HEK293T (cell line): ENCODE measurements around the gene ADAMTS7.

Source experiments
- BHLHE40 ChIP-seq: fragments of 450-650 bp; IDR thresholded peaks from 2 replicates; pipeline ENCODE4 v1.6.1; 2016; ENCODE audit warnings: mild to moderate bottlenecking, moderate library complexity, borderline replicate concordance
- FOXA1 ChIP-seq: fragments of 450-650 bp; IDR thresholded peaks from 2 replicates; pipeline ENCODE4 v1.6.1; 2016; ENCODE audit warnings: mild to moderate bottlenecking
- TARDBP ChIP-seq: fragments of 450-650 bp; IDR thresholded peaks from 2 replicates; pipeline ENCODE4 v1.6.1; 2016

GRCh38 chr15:78737187-78737820, 74.0 kb downstream of the ADAMTS7 start:
- TF ChIP-seq BHLHE40 (no peak), FOXA1 (no peak), TARDBP (no peak)
